Measurements from ENCODE around the gene STARD3. TPM values are rescaled to one million over a fixed set of nuclear protein-coding genes. Genes with fewer than 3 reads are reported as not detected.

STARD3 gene
- total and polyA plus RNA-seq, 2 experiments from 2014 or later, result 61.6 to 90.3 TPM

- H3K36me3 ChIP-seq (replicated peaks; ENCODE audit: insufficient read depth, low read depth), result no peaks in the 10 kb centered on the region
- H3K4me1 ChIP-seq (ENCODE audit: insufficient read depth), result peaks cover 30% of the 10 kb centered on the region
- TF ChIP-seq EZH2phosphoT487 (IDR thresholded peaks at IDR 0.05; ENCODE audit: low read depth, severe bottlenecking, unreplicated experiment) (no peak), EZH2 (IDR thresholded peaks at IDR 0.05; ENCODE audit: borderline replicate concordance) (no peak), CTCF (IDR thresholded peaks at IDR 0.05; ENCODE audit: poor library complexity) (no peak)
- no peaks in the 10 kb centered on the region for H3K9me2 ChIP-seq (replicated peaks; ENCODE audit: insufficient read depth)
- WGBS (ENCODE audit: low lambda C conversion rate, missing lambda C conversion rate), result 47% methylated on average over 5 of the region's 13 CpGs
- no peak overlapping the region for H2AFZ ChIP-seq
- H3K4me3 ChIP-seq, result no peak overlapping the region
- H3K9me3 ChIP-seq (ENCODE audit: low read depth), result no peaks in the 10 kb centered on the region
- no peak overlapping the region for H3K4me2 ChIP-seq
- H3K79me2 ChIP-seq, result peaks cover 2% of the 10 kb centered on the region
- DNase-seq (ENCODE audit: low spot score), result no peak
- H3K27ac ChIP-seq, result no peak overlapping the region
- no peaks in the 10 kb centered on the region for H4K20me1 ChIP-seq (ENCODE audit: insufficient read depth, poor library complexity, severe bottlenecking)
- H3K27me3 ChIP-seq, result peaks cover 17% of the 10 kb centered on the region
Observed at GRCh38 chr17:39632153-39632941, 4.6 kb upstream of the STARD3 start.

DNA sequence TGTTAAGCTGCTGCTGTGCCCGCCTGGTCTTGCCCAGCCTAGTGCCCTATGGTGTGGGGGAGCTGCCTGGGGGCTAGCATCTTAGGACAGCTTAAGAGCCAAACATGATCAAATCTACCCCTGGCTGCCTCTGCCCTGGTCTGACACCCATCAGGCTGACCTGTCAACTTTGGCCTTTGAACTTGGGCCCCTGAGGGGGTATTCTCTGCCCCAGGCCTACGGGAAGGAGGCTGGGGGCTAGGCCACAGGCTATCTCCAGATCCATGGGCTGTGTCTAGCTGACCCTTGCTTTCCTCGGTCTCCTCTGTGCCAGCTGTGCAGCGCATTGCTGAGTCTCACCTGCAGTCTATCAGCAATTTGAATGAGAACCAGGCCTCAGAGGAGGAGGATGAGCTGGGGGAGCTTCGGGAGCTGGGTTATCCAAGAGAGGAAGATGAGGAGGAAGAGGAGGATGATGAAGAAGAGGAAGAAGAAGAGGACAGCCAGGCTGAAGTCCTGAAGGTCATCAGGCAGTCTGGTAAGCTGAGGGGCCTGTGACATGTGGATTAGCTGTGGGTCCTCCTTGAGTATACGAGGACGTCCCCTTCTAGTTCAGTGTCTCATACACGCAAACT, 3.3 kb upstream of the STARD3 start:
- Histone ChIP-seq H3K4me3 (no peak overlapping the region), H3K9me2 (replicated peaks; ENCODE audit: insufficient read depth) (no peaks in the 10 kb centered on the region), H3K4me1 (ENCODE audit: insufficient read depth) (peaks cover 33% of the 10 kb centered on the region), H4K20me1 (ENCODE audit: insufficient read depth, poor library complexity, severe bottlenecking) (no peaks in the 10 kb centered on the region), H3K4me2 (no peak overlapping the region), H3K27me3 (peaks cover 5% of the 10 kb centered on the region), H3K27ac (no peak overlapping the region), H3K79me2 (peaks cover 15% of the 10 kb centered on the region), H2AFZ (no peak overlapping the region), H3K9me3 (ENCODE audit: low read depth) (no peaks in the 10 kb centered on the region), H3K36me3 (replicated peaks; ENCODE audit: insufficient read depth, low read depth) (no peaks in the 10 kb centered on the region)
- TF ChIP-seq EZH2phosphoT487 (IDR thresholded peaks at IDR 0.05; ENCODE audit: low read depth, severe bottlenecking, unreplicated experiment) (no peak), CTCF (IDR thresholded peaks at IDR 0.05; ENCODE audit: poor library complexity) (no peak), EZH2 (IDR thresholded peaks at IDR 0.05; ENCODE audit: borderline replicate concordance) (no peak)
- no peak for DNase-seq (ENCODE audit: low spot score)
- 87% methylated on average over 8 of the region's 8 CpGs for WGBS (ENCODE audit: low lambda C conversion rate, missing lambda C conversion rate)

- H3K27ac ChIP-seq, result no peak overlapping the region
- H3K36me3 ChIP-seq (replicated peaks; ENCODE audit: insufficient read depth, low read depth), result no peaks in the 10 kb centered on the region
- WGBS (ENCODE audit: low lambda C conversion rate, missing lambda C conversion rate), result 48% methylated on average over 2 of the region's 2 CpGs
- no peak overlapping the region for H2AFZ ChIP-seq
- no peak overlapping the region for H3K4me2 ChIP-seq
- TF ChIP-seq CTCF (IDR thresholded peaks at IDR 0.05; ENCODE audit: poor library complexity) (peak; percentile 69), EZH2 (IDR thresholded peaks at IDR 0.05; ENCODE audit: borderline replicate concordance) (no peak), EZH2phosphoT487 (IDR thresholded peaks at IDR 0.05; ENCODE audit: low read depth, severe bottlenecking, unreplicated experiment) (no peak)
- no peaks in the 10 kb centered on the region for H3K9me2 ChIP-seq (replicated peaks; ENCODE audit: insufficient read depth)
- H3K27me3 ChIP-seq, result no peaks in the 10 kb centered on the region
- H3K4me3 ChIP-seq, result no peak overlapping the region
- peaks cover 23% of the 10 kb centered on the region for H3K79me2 ChIP-seq
- H4K20me1 ChIP-seq (ENCODE audit: insufficient read depth, poor library complexity, severe bottlenecking), result no peaks in the 10 kb centered on the region
- DNase-seq (ENCODE audit: low spot score), result peak; percentile 69
- no peaks in the 10 kb centered on the region for H3K9me3 ChIP-seq (ENCODE audit: low read depth)
- H3K4me1 ChIP-seq (ENCODE audit: insufficient read depth), result peaks cover 40% of the 10 kb centered on the region
Observed at GRCh38 chr17:39634384-39634871, 2.5 kb upstream of the STARD3 start.

All from hepatocyte (in vitro differentiated cells).